Calu3 (cell line): ENCODE data around the gene IGSF6. TPM values are rescaled to one million over a fixed set of nuclear protein-coding genes. Genes with fewer than 3 reads are reported as not detected.

Experiments used
- BruUV-seq: library from RNA; stranded (reverse); fragments of 400-500 nt; replicated peaks from 2 replicates; lab custom pipeline; 2021; lab: Mats Ljungman, UMichigan
- CTCF ChIA-PET: fragments of 300-600 bp; sonication (Branson Sonifier 250); formaldehyde crosslinking; loops from one replicate; lab custom pipeline; 2022; ENCODE audit warnings: antibody characterized with exemption; lab: Charles Lee
- DNase-seq: peaks from one replicate; pipeline ENCODE4 v3.0.0; 2022
- H3K27ac Mint-ChIP-seq: one replicate; pipeline ENCODE4 v1.8.0; 2022; ENCODE audit warnings: mixed read lengths; ENCODE audit not compliant: unreplicated experiment
- H3K27me3 Mint-ChIP-seq: one replicate; pipeline ENCODE4 v1.8.0; 2022; ENCODE audit warnings: mixed read lengths; ENCODE audit not compliant: unreplicated experiment
- H3K36me3 Mint-ChIP-seq: one replicate; pipeline ENCODE4 v1.8.0; 2022; ENCODE audit warnings: mild to moderate bottlenecking, moderate library complexity, mixed read lengths; ENCODE audit not compliant: insufficient read depth, unreplicated experiment
- H3K4me1 Mint-ChIP-seq: one replicate; pipeline ENCODE4 v1.8.0; 2022; ENCODE audit warnings: mild to moderate bottlenecking, low read depth, mixed read lengths; ENCODE audit not compliant: unreplicated experiment
- H3K4me3 Mint-ChIP-seq: one replicate; pipeline ENCODE4 v1.8.0; 2022; ENCODE audit warnings: mild to moderate bottlenecking, low read depth, moderate library complexity, mixed read lengths; ENCODE audit not compliant: unreplicated experiment
- H3K9me3 Mint-ChIP-seq: one replicate; pipeline ENCODE4 v1.8.0; 2022; ENCODE audit warnings: low read depth, mixed read lengths; ENCODE audit not compliant: unreplicated experiment
- CTCF ChIP-seq: fragments of 200-600 bp; IDR thresholded peaks from one replicate; pipeline ENCODE4 v1.8.0; 2022; ENCODE audit warnings: antibody characterized with exemption; ENCODE audit not compliant: unreplicated experiment
- intact Hi-C: fragments of 100-400 bp; cut with micrococcal nuclease; formaldehyde crosslinking; loops from one replicate; pipeline ENCODE4 v1.10.0; 2022; ENCODE audit not compliant: unreplicated experiment
- total RNA-seq: library from RNA; stranded (reverse); gene quantifications from 2 replicates; pipeline ENCODE4 v1.2.3, GENCODE V29; 2022

IGSF6 gene
- total RNA-seq, 1 experiment from 2014 or later = not detected

GRCh38 chr16:21656795-21657768 is 4.7 kb upstream of the IGSF6 start:
- Mint-ChIP-seq H3K27ac (no peak overlapping the region), H3K27me3 (no peaks in the 10 kb centered on the region), H3K4me3 (no peak overlapping the region)

GRCh38 chr16:21654881-21655280 is 2.5 kb upstream of the IGSF6 start:
- CTCF ChIA-PET = no interaction called here
- Mint-ChIP-seq H3K27ac (no peak overlapping the region), H3K4me1 (peaks cover 9% of the 10 kb centered on the region), H3K9me3 (no peaks in the 10 kb centered on the region), H3K4me3 (no peak overlapping the region), H3K36me3 (peaks cover 16% of the 10 kb centered on the region), H3K27me3 (no peaks in the 10 kb centered on the region)
- intact Hi-C loops = loop anchor here (5.0 kb wide), 2 partner anchors 147 to 297 kb away; partner anchors contain the start of gene UQCRC2
- DNase-seq = no peak
- no TSS peak for BruUV-seq
- TF ChIP-seq CTCF = no peak

More at GRCh38 chr16:21656795-21657768, 4.7 kb upstream of the IGSF6 start:
- BruUV-seq = no TSS peak
- peak; percentile 88 for TF ChIP-seq CTCF
- peak; percentile 62 for DNase-seq
- Mint-ChIP-seq H3K9me3 (no peaks in the 10 kb centered on the region), H3K4me1 (peaks cover 9% of the 10 kb centered on the region), H3K36me3 (peaks cover 16% of the 10 kb centered on the region)
- CTCF ChIA-PET = interaction anchor here (0.5 to 1.4 kb wide), 11 partner anchors 9 to 531 kb away, joined by 3 to 8 read pairs (median 3); no protein-coding TSS in a partner anchor
- intact Hi-C loops = loop anchor here (1.0 to 5.0 kb wide), 3 partner anchors 51 to 295 kb away; partner anchors contain the start of gene UQCRC2

- CTCF ChIA-PET = interaction anchor here (0.7 kb wide), 1 partner anchor 50 kb away, joined by 4 read pairs; no protein-coding TSS in a partner anchor
- H3K27ac Mint-ChIP-seq = no peak overlapping the region
- H3K4me1 Mint-ChIP-seq = peaks cover 9% of the 10 kb centered on the region
- no peaks in the 10 kb centered on the region for H3K27me3 Mint-ChIP-seq
- intact Hi-C loops = no loop called here
- DNase-seq = no peak
- no peak overlapping the region for H3K4me3 Mint-ChIP-seq
- H3K36me3 Mint-ChIP-seq = peaks cover 16% of the 10 kb centered on the region
- H3K9me3 Mint-ChIP-seq = no peaks in the 10 kb centered on the region
- TF ChIP-seq CTCF = no peak
- BruUV-seq = no TSS peak
These were observed 2.1 kb upstream of the IGSF6 start for GRCh38 chr16:21654466-21654865.

GRCh38 chr16:21653571-21653970 is 1.2 kb upstream of the IGSF6 start:
- intact Hi-C loops = no loop called here
- no peak for DNase-seq
- Mint-ChIP-seq H3K4me3 (no peak overlapping the region), H3K36me3 (peaks cover 16% of the 10 kb centered on the region), H3K27me3 (no peaks in the 10 kb centered on the region), H3K27ac (no peak overlapping the region), H3K9me3 (no peaks in the 10 kb centered on the region), H3K4me1 (peaks cover 9% of the 10 kb centered on the region)
- no peak for TF ChIP-seq CTCF
- BruUV-seq = no TSS peak
- CTCF ChIA-PET = interaction anchor here (0.7 kb wide), 1 partner anchor 49 kb away, joined by 4 read pairs; no protein-coding TSS in a partner anchor
